IMR-90 (cell line): Measurements from ENCODE around the gene CTDSP1. TPM values are rescaled to one million over a fixed set of nuclear protein-coding genes. Genes with fewer than 3 reads are reported as not detected.

ENCODE experiments used
- ATAC-seq: fragments of 200-7000 bp; cut with Tn5 transposase; 2 replicates; pipeline ENCODE4 v1.9.1; 2020; ENCODE audit warnings: low read depth, mild to moderate bottlenecking, moderate library complexity
- BruUV-seq: library from RNA; stranded (reverse); fragments of 400-500 nt; replicated peaks from 2 replicates; lab custom pipeline; 2021; lab: Mats Ljungman, UMichigan
- CTCF ChIA-PET: fragments of 300-600 bp; formaldehyde crosslinking; extraction: SDS; loops from one replicate; lab custom pipeline; 2021; ENCODE audit warnings: antibody characterized with exemption; lab: Yijun Ruan, JAX
- POLR2A ChIA-PET: fragments of 300-600 bp; sonication (Branson Sonifier 250); formaldehyde crosslinking; loops from one replicate; lab custom pipeline; 2022; ENCODE audit warnings: antibody characterized with exemption; ENCODE audit not compliant: unreplicated experiment; lab: Charles Lee
- DNase-seq: peaks from one replicate; pipeline ENCODE4 v3.0.0; 2013
- H2AFZ ChIP-seq: replicated peaks from 2 replicates; pipeline ENCODE3; 2013; ENCODE audit warnings: low read length, mild to moderate bottlenecking; ENCODE audit not compliant: poor library complexity
- H2AK5ac ChIP-seq: 2 replicates; pipeline ENCODE4 v1.6.1; 2013; ENCODE audit warnings: low read depth, low read length, inconsistent platforms
- H2AK9ac ChIP-seq: replicated peaks from 2 replicates; pipeline ENCODE3; 2013; ENCODE audit warnings: mild to moderate bottlenecking, low read depth, low read length, moderate library complexity; ENCODE audit not compliant: poor library complexity
- H2BK120ac ChIP-seq: 2 replicates; pipeline ENCODE4 v1.6.1; 2013; ENCODE audit warnings: low read depth, low read length, inconsistent platforms
- H2BK15ac ChIP-seq: 3 replicates; pipeline ENCODE4 v1.6.1; 2013; ENCODE audit warnings: low read depth, low read length, inconsistent platforms
- H2BK20ac ChIP-seq: 2 replicates; pipeline ENCODE4 v1.6.1; 2013; ENCODE audit warnings: low read depth, mild to moderate bottlenecking, inconsistent platforms, low read length, moderate library complexity
- H2BK5ac ChIP-seq: 2 replicates; pipeline ENCODE4 v1.6.1; 2013; ENCODE audit warnings: mild to moderate bottlenecking, low read depth, low read length, inconsistent platforms; ENCODE audit not compliant: poor library complexity, severe bottlenecking
- H3K14ac ChIP-seq: replicated peaks from 2 replicates; pipeline ENCODE4 v1.6.1; 2013; ENCODE audit warnings: low read depth, low read length, inconsistent platforms
- H3K18ac ChIP-seq: 2 replicates; pipeline ENCODE4 v1.6.1; 2013; ENCODE audit warnings: low read depth, low read length, control low read depth
- H3K23ac ChIP-seq: 2 replicates; pipeline ENCODE4 v1.6.1; 2013; ENCODE audit warnings: low read depth, low read length, inconsistent platforms
- H3K27ac ChIP-seq: 2 replicates; pipeline ENCODE4 v1.5.1; 2013; ENCODE audit warnings: mild to moderate bottlenecking, control low read depth, low read length; ENCODE audit not compliant: insufficient read depth
- H3K27me3 ChIP-seq: 2 replicates; pipeline ENCODE4 v1.6.1; 2013; ENCODE audit warnings: low read length; ENCODE audit not compliant: control insufficient read depth, insufficient read depth
- H3K36me3 ChIP-seq: 2 replicates; pipeline ENCODE4 v1.6.1; 2013; ENCODE audit warnings: low read length, mixed read lengths; ENCODE audit not compliant: control insufficient read depth, insufficient read depth
- H3K4ac ChIP-seq: 2 replicates; pipeline ENCODE4 v1.6.1; 2013; ENCODE audit warnings: low read depth, low read length, inconsistent platforms
- H3K4me1 ChIP-seq: 2 replicates; pipeline ENCODE4 v1.6.1; 2013; ENCODE audit warnings: low read length, mixed read lengths; ENCODE audit not compliant: control insufficient read depth, insufficient read depth
- H3K4me2 ChIP-seq: 2 replicates; pipeline ENCODE4 v1.6.1; 2013; ENCODE audit warnings: low read depth, mild to moderate bottlenecking, control low read depth, low read length, moderate library complexity
- H3K4me3 ChIP-seq: 2 replicates; pipeline ENCODE4 v1.5.1; 2013; ENCODE audit warnings: low read depth, mild to moderate bottlenecking, control low read depth, low read length, moderate library complexity; ENCODE audit not compliant: insufficient read depth
- H3K56ac ChIP-seq: 2 replicates; pipeline ENCODE4 v1.6.1; 2013; ENCODE audit warnings: low read length, inconsistent platforms; ENCODE audit not compliant: insufficient read depth; ENCODE audit errors: extremely low read depth
- H3K79me1 ChIP-seq, 2 experiments: 2 replicates each; pipeline ENCODE4 v1.6.1; 2013; ENCODE audit warnings: low read length in 2 of 2, inconsistent platforms in 1 of 2, low read depth in 1 of 2
- H3K9ac ChIP-seq: 2 replicates; pipeline ENCODE4 v1.6.1; 2013; ENCODE audit warnings: low read depth, low read length, control low read depth
- H3K9me1 ChIP-seq: 2 replicates; pipeline ENCODE4 v1.6.1; 2013; ENCODE audit warnings: low read length, inconsistent platforms; ENCODE audit not compliant: insufficient read depth
- H3K9me3 ChIP-seq: 2 replicates; pipeline ENCODE4 v1.6.1; 2013; ENCODE audit warnings: low read length; ENCODE audit not compliant: control insufficient read depth, insufficient read depth
- H4K20me1 ChIP-seq: 2 replicates; pipeline ENCODE4 v1.6.1; 2013; ENCODE audit warnings: low read length, inconsistent platforms; ENCODE audit not compliant: insufficient read depth
- H4K5ac ChIP-seq: 2 replicates; pipeline ENCODE4 v1.6.1; 2013; ENCODE audit warnings: mild to moderate bottlenecking, low read depth, low read length, control low read depth
- H4K8ac ChIP-seq, 2 experiments: 2 replicates each; pipeline ENCODE4 v1.6.1; 2013; ENCODE audit warnings: low read depth in 2 of 2, low read length in 2 of 2, control low read depth in 1 of 2, inconsistent platforms in 1 of 2
- H4K91ac ChIP-seq: 2 replicates; pipeline ENCODE4 v1.6.1; 2013; ENCODE audit warnings: low read depth, low read length, inconsistent platforms; ENCODE audit not compliant: insufficient read depth
- CEBPB ChIP-seq: IDR thresholded peaks from 2 replicates; pipeline ENCODE4 v1.6.1; 2012; ENCODE audit warnings: low read depth, low read length, improper control_type of control experiment
- CTCF ChIP-seq: conservative IDR thresholded peaks from 2 replicates; pipeline ENCODE4 v1.5.1; 2012; ENCODE audit warnings: mild to moderate bottlenecking, low read depth, low read length, improper control_type of control experiment
- NFE2L2 ChIP-seq: fragments of 150-350 bp; IDR thresholded peaks from 2 replicates; pipeline ENCODE4 v1.6.1; 2016; ENCODE audit warnings: low read depth, mild to moderate bottlenecking, low read length
- WGBS, 2 experiments: methylation state at CpG; one replicate each; pipeline versions ENCODE4 v1.1.5 to v1.1.7; 2013; ENCODE audit warnings: missing lambda C conversion rate in 2 of 2; ENCODE audit not compliant: insufficient read length in 1 of 2; ENCODE audit errors: extremely low coverage in 2 of 2; 5-methylcytosine and 5-hydroxymethylcytosine counted together
- dilution Hi-C: fragments of 300-500 bp; cut with HindIII; formaldehyde crosslinking; loops from one replicate; pipeline ENCODE4 v1.14.3; 2018; ENCODE audit warnings: low sequenced_read_pairs; ENCODE audit not compliant: unreplicated experiment
- in situ Hi-C: fragments of 300-500 bp; cut with MboI; formaldehyde crosslinking; loops from 3 replicates; pipeline ENCODE4 v1.14.3; 2019; ENCODE audit warnings: low sequenced_read_pairs, inconsistent platforms, mixed read lengths
- intact Hi-C: fragments of 100-400 bp; cut with micrococcal nuclease; formaldehyde crosslinking; loops from 2 replicates; pipeline ENCODE4 v1.10.0; 2022
- polyA plus RNA-seq, 3 experiments: library from polyadenylated mRNA; depleted of rRNA; stranded (reverse); fragments of >200 nt; gene quantifications; 2 replicates each; pipeline ENCODE4 v1.2.3, GENCODE V29; 2012; ENCODE audit warnings: low replicate concordance in 1 of 3
- total RNA-seq: library from RNA; depleted of rRNA; stranded (reverse); fragments of >200 nt; gene quantifications from 2 replicates; pipeline ENCODE4 v1.2.3, GENCODE V29; 2012

Gene CTDSP1
- total and polyA plus RNA-seq, 2 of the 4 experiments (the other 2 are of a cell fraction): 19.7 to 64.3 TPM

GRCh38 chr2:218395456-218395825 lies 4.2 kb upstream of the CTDSP1 start:
- Histone ChIP-seq H3K36me3 (no peaks in the 10 kb centered on the region), H3K4ac (peak overlapping the region; percentile 78), H2BK15ac (0 out of 3 replicates have a peak overlapping the region, but pooled peaks have one; percentile 19), H2BK5ac (peak overlapping the region; percentile 9), H3K27ac (peak overlapping the region; percentile 31), H3K56ac (no peak overlapping the region), H3K27me3 (no peaks in the 10 kb centered on the region), H4K20me1 (no peaks in the 10 kb centered on the region), H3K9ac (peak overlapping the region; percentile 50), H3K4me3 (peak overlapping the region; percentile 40; the same call in 1 of the 2 replicates), H2BK20ac (no peak overlapping the region), H3K23ac (peak overlapping the region; percentile 71; the same call in 1 of the 2 replicates), H3K18ac (0 out of 2 replicates have a peak overlapping the region, but pooled peaks have one; percentile 0), H4K91ac (no peak overlapping the region), H4K8ac (peak overlapping the region; percentile 68 to 85), H2AK9ac (peak overlapping the region; percentile 35), H3K4me2 (peak overlapping the region; percentile 70), H2AFZ (peak overlapping the region; percentile 97), H3K79me1 (peaks cover 6 to 13% of the 10 kb centered on the region in 2 experiments; a peak in 3 of 4 replicates), H3K9me3 (no peaks in the 10 kb centered on the region), H3K4me1 (peaks cover 21% of the 10 kb centered on the region), H4K5ac (peak overlapping the region; percentile 4; the same call in 1 of the 2 replicates), H3K14ac (peak overlapping the region; percentile 34), H3K9me1 (0 out of 2 replicates have a peak, but pooled peaks cover 2% of the 10 kb centered on the region), H2AK5ac (no peak overlapping the region), H2BK120ac (peak overlapping the region; percentile 27; the same call in 1 of the 2 replicates)
- BruUV-seq: no TSS peak
- ChIA-PET POLR2A (no interaction called here), CTCF (no interaction called here)
- in situ Hi-C loops (loop anchor here (10.0 kb wide), 1 partner anchor 121 kb away; the partner anchor contains the start of genes AAMP and PNKD), dilution Hi-C loops (no loop called here), intact Hi-C loops (no loop called here)
- no peak for ATAC-seq
- DNase-seq: no peak
- 35% methylated on average over 16 of the region's 16 CpGs; no CpG with 5 or more reads in 1 of the 2 experiments for WGBS, 2 experiments
- no peak for TF ChIP-seq NFE2L2
- TF ChIP-seq CEBPB: peak; percentile 28; the same call in 1 of the 2 replicates
- TF ChIP-seq CTCF: no peak
